Retinal pigment epithelial cell (primary cell): ENCODE results near the gene SAP30L.

ENCODE experiments used
- DNase-seq: peaks from one replicate; pipeline ENCODE4 v3.0.0-alpha.2; 2010; ENCODE audit warnings: low read depth
- H3K4me3 ChIP-seq: 2 replicates; pipeline ENCODE4 v1.5.1; 2011; ENCODE audit warnings: mild to moderate bottlenecking, low read length, control low read depth, moderate library complexity
- CTCF ChIP-seq: conservative IDR thresholded peaks from 2 replicates; pipeline ENCODE4 v1.5.1; 2011; ENCODE audit warnings: low read depth, low read length, control low read depth, inconsistent platforms

The SAP30L gene

DNA sequence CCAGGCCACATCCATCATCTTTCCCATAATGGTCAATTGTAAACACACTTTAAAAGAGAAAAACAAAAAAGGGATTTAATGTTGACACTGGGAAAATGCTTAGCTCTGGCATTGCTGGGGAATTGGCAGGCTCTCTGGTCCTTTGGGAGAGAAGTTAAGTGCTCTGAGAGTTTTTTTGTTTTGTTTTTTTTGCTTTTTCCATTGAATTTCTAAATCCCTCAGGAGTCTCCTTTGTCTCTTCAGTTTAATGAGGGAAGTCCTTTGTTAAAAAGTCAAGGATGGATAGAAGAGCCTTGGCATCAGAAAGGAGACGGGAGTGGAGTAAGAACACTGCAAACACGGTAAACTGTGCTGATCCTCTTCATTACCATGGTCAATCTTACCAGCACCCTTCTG, 39.3 kb downstream of the SAP30L start:
- no peak for DNase-seq
- TF ChIP-seq CTCF, result no peak
- no peak overlapping the region for H3K4me3 ChIP-seq

DNA sequence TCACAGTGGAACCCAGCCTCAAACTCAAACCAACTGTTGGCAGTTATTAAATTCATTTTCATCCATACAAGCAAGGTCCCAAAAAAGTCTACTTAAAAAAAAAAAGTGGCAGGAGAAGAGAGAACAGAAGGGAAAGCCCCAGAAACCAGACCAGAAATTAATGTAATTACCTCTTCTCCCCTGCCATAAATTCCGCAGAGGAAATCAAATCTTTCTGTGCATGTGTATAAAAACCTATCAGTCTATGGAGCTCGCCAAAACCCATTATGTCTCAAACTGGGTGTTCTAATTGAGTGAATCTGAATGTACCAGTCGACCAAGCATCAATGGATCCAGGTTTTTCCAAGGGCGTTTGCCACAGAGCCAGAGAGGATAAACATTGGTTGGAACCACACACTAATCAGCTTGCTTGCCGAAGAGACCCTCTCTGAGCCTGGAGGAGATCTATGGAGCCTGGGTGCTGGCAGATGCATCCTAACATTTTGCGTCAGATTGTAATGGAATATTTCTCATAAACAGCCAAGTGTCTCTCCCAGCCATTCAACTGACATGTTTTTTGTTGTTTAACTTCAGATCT, 40.1 kb downstream of the SAP30L start:
- DNase-seq, result no peak
- no peak overlapping the region for H3K4me3 ChIP-seq
- no peak for TF ChIP-seq CTCF

GRCh38 chr5:154486427-154486866, 40.6 kb downstream of the SAP30L start:
- no peak for TF ChIP-seq CTCF
- no peak overlapping the region for H3K4me3 ChIP-seq
- DNase-seq, result no peak

- no peak overlapping the region for H3K4me3 ChIP-seq
- TF ChIP-seq CTCF, result no peak
- DNase-seq, result no peak
These were observed 41.7 kb downstream of the SAP30L start for GRCh38 chr5:154487541-154487940.

GRCh38 chr5:154491941-154492340, 46.1 kb downstream of the SAP30L start:
- no peak for TF ChIP-seq CTCF
- DNase-seq, result no peak
- H3K4me3 ChIP-seq, result no peak overlapping the region

- H3K4me3 ChIP-seq, result no peak overlapping the region
- DNase-seq, result no peak
- TF ChIP-seq CTCF, result no peak
These were observed 47.5 kb downstream of the SAP30L start for GRCh38 chr5:154493274-154493673.

DNA sequence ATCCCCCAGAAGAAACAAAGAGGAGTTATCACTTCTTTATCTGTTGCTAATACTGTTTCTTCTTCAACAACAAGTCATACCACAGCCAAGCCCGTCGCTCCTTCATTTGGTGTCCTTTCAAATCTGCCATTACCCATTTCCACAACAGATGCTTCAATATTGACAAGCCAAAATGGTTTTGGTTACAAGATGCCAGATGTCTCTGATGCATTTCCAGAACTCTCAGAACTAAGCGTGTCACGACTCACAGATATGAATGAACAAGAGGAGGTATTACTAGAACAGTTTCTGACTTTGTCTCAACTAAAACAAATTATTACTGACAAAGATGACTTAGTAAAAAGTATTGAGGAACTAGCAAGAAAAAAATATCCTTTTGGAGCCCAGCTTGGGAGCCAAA, 48.2 kb downstream of the SAP30L start:
- no peak overlapping the region for H3K4me3 ChIP-seq
- no peak for DNase-seq
- TF ChIP-seq CTCF, result no peak
